NCI-H2171 treated with DMSO at 0.1 percent for 48 hours (cell line): ENCODE data around the gene LINC00237.
A peak's percentile ranks its signal among the peaks of the same experiment; 100 is the strongest.

Experiments used
- DNase-seq: peaks from one replicate; lab custom pipeline; 2025; lab: John Stamatoyannopoulos, UW

The LINC00237 gene

DNA sequence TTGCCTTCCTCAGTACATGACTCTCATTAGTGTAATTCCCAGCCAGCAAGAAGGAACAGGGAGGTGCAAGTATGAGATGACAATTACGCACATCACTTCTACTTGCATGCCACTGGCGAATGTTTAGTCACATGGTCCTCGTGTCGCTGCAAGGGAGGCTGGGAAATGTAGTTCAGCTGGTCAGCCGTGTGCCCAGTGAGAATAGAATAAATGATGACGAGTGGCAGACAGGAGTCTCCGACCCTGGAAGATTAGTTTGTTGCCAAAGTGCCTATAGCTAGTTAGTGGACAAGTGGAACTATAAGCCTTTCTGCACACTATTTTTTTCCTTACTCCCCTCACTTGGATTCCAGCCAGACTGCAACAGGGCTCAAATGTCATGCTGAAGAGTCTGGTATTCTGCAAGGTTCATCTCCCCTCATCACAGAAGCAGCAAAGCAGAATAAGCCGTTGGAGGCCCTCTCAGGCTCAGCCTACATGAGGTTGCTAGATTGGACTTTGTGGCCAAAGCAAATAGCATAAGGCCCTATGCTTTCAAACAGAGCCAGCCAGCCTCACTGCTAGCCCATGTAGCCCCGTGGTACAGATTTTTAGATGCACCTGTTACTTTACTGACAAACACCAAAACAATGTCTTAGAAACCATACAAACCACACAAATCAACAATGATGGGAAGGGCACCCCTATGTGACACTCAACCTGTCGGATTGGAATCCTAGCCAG lies 9.7 kb downstream of the LINC00237 start:
- DNase-seq: peak; percentile 73

GRCh38 chr20:21092806-21093205 lies 13.4 kb downstream of the LINC00237 start:
- DNase-seq: no peak

GRCh38 chr20:21090721-21091120 lies 15.4 kb downstream of the LINC00237 start:
- DNase-seq: peak; percentile 24

GRCh38 chr20:21090111-21090618 lies 16.0 kb downstream of the LINC00237 start:
- no peak for DNase-seq

GRCh38 chr20:21089391-21089790 lies 16.8 kb downstream of the LINC00237 start:
- DNase-seq: no peak

GRCh38 chr20:21087862-21088540 lies 18.2 kb downstream of the LINC00237 start:
- no peak for DNase-seq

DNA sequence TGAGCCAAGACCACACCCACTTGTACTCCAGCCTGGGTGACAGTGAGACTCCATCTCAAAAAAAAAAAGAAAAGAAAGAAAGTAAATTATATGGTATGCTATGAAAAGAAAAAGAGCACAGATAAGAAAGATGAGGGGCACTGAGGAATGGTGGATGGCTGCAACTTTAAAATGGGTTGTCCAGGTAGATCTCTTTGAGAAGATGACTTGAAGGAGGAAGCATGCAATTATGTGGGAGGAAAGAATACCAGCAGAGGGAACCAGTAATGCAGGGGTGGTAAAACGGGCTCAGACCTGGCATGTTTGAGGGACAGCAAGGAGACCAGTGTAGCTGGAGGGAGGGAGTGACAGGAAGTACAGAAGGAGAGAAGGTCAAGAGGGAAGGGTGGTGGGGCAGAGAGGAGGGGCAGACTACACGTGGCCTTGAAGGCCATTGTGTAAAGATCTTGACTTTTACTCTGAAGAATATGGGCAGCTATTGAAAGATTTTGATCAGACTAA lies 22.3 kb downstream of the LINC00237 start:
- no peak for DNase-seq

DNA sequence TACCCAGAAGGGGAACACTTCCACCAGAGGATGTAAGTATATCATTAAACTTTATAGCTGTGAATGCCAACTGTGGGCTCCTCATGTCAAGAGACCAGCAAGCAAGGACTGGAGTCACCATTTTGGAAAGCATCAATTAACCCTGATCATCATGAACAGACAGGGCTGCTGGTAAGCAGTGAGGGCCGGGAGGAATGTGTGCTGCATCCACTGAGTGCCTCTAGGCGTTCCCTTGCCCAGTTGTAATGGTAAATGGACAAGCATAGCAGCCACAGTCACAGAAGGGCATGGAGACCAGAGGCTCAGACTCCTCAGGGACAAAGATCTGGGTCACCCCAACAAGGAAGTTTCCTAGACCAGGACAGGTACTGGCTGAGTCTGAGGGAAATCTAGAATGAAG lies 23.6 kb downstream of the LINC00237 start:
- DNase-seq: no peak

GRCh38 chr20:21077809-21078345 lies 28.3 kb downstream of the LINC00237 start:
- DNase-seq: no peak

GRCh38 chr20:21076073-21076472 lies 30.1 kb downstream of the LINC00237 start:
- no peak for DNase-seq

DNA sequence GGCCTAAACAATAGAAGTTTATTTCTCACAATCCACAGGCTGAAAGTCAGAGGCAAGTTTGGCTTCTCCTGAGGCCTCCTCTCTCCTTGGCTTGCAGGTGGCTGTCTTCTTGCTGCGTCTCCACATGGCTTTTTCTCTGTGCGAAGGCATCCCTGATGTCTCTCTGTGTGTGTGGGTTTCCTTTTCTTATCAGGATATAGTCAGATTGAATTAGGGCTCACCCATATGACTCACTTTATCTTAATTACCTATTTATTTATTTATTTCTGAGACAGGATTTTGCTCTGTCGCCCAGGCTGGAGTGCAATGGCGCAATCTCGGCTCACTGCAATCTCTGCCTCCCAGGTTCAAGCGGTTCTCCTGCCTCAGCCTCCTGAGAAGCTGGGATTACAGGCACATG lies 30.7 kb downstream of the LINC00237 start:
- no peak for DNase-seq

- DNase-seq: no peak
Measured at GRCh38 chr20:21074605-21075336, 31.4 kb downstream of the LINC00237 start.

DNA sequence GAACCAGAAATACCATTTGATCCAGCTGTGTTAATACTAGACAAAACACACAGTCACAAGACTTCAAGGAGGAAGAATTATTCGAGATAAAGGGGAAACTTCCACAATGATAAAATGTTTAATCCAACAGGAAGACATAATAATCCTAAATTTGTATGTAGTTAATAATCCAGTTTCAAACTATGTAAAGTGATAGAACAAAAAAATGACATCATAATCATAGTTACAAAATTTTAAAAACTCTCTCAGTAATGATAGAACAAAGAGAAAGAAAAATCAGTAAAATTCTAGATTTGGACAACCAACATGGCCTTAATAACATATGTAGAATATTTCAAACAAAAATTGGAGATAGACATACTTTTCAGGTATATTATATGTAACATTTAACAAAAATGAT lies 38.9 kb downstream of the LINC00237 start:
- no peak for DNase-seq

- DNase-seq: no peak
Measured at GRCh38 chr20:21064924-21065323, 41.2 kb downstream of the LINC00237 start.

DNA sequence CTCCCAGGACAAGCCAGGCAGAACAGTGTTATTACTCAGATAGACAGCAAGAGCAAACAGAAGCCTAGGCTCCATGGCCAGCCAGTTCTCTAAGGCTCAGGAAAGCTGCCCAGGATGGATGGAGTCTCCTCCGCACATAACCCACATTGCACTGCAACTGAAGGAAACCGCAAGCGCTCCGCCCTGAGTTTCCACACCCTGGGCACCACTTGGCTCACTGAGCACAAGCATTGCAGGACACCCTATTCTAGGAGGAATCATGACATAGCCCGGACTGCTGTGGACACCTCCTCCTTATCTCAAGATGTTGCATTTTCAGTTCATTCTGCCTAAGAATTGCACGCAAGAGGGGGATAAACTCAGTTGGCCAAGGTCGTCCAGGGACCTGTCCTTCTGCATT lies 42.9 kb downstream of the LINC00237 start:
- no peak for DNase-seq

DNA sequence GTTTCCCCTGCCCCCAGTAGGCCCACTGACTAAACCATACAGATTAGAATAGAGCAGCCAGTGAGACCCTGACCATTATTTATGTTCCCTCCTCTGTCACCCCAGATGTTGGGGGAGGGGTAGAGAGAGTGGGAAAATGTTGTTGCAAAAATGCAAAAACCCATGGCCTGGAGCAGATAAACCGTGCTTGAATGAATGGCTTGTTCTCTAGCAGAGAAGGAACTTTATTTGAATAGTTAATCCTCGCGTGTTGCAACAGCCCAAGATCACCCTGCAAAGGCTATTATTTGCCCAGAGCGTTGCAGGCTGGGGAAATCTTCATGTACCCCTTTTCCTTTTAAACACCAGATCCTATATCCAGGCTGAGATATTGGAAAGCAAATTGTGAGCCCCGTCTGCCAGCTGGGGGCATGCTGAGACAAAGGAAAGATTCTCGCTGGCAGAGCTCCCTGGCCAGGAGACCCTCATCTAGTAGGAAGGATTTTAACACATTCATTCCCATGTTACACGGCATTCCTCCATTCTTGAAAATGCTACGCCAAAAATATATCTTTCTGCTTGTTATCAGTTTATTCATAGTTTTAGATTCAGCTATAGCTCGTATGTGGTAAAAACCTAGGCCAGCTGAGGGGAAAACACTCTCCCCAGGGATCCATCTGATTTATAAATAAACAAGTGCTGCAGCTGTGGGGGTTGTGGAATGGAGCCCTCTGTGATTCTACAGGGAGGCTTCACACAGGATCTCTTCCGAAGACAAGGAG lies 53.0 kb downstream of the LINC00237 start:
- DNase-seq: peak; percentile 63

DNA sequence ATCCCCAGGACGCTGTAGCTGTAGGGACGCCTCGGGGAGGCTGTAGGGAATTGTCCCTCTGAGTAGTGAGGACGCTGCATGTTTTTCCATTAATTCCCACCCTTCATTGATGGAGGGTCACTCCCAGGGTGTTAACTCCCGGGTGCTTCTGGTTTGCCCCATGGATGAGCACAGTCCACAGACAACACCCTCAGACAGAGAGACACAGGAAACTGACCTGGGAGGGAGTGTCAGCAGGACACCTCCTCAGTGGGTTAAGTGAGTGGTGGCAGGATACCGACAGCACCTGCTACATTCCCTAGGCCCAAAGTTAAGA lies 53.5 kb downstream of the LINC00237 start:
- DNase-seq: no peak

GRCh38 chr20:21052241-21052640 lies 53.9 kb downstream of the LINC00237 start:
- DNase-seq: no peak

DNA sequence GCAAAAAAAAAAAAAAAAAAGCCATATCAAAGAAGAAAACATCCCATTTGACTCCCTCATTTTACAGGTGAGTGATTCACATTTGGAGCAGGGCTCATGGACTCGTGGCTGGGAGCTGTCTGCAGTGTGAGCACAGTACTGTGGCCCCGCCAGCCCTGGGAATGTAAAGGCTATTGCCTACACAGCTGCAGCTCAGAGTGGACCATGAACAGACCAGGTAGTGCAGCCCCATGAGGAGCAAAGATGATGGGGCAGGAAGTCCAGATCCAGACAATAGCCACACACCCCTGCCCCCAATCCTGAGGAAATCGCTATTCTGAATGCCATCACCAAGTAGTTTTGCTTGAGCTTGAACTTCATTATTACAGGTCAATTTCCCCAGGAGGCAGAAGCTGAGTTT lies 55.4 kb downstream of the LINC00237 start:
- DNase-seq: no peak

DNA sequence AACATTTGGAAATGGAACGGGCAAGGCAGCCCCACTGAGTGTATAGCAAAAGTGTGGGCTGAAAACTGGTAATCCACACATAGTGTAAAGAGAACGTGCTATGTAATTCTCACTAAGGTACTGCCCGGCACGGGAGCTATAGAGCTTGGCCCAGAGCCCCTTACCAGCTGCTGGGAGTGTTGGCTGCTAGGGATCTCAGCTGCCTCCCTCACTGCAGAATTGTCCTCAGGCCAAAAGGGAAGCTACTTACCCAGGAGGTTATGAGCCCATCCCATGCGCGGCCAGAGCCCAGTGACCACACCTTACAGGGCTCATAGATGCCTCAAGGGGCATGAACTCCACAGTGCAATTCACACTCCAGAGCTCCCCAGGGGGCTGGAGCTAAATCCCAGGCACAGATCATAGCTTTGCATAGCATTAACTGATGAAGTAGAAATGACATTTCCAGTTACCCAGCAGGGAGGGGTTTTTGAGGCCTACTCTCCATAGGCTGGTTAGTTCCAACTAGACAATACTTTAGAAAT lies 56.8 kb downstream of the LINC00237 start:
- DNase-seq: no peak

- peak; percentile 29 for DNase-seq
Measured at GRCh38 chr20:21048841-21049273, 57.3 kb downstream of the LINC00237 start.
